HEK293 (cell line): Measurements from ENCODE around the gene FKBP5.

Source experiments
- CTCF ChIA-PET: fragments of 350-600 bp; formaldehyde crosslinking; extraction: SDS; loops from one replicate; lab custom pipeline; 2021; ENCODE audit warnings: antibody characterized with exemption; lab: Yijun Ruan, JAX
- POLR2A ChIA-PET: fragments of 300-600 bp; formaldehyde crosslinking; extraction: SDS; loops from one replicate; lab custom pipeline; 2020; ENCODE audit warnings: antibody characterized with exemption, inconsistent platforms; lab: Yijun Ruan, JAX
- H3K27ac ChIP-seq: fragments of 200-500 bp; sonication (Bioruptor generic); 2 replicates; pipeline ENCODE4 v1.5.1; 2014; ENCODE audit warnings: low read depth, low read length, control low read depth, inconsistent platforms; ENCODE audit errors: extremely low read depth
- H3K36me3 ChIP-seq, 2 experiments: fragments of 200-500 bp in 1 of 2; sonication (Bioruptor generic) in 1 of 2; 1 replicate in 1 of 2; 2 replicates in 1 of 2; pipeline ENCODE4 v1.5.1; 2014 to 2017; ENCODE audit warnings: inconsistent platforms in 2 of 2, low read length in 2 of 2; ENCODE audit not compliant: control insufficient read depth in 2 of 2, insufficient read depth in 1 of 2
- H3K4me1 ChIP-seq: fragments of 200-500 bp; sonication (Bioruptor generic); 2 replicates; pipeline ENCODE4 v1.5.1; 2014; ENCODE audit warnings: mild to moderate bottlenecking, low read length, inconsistent platforms; ENCODE audit not compliant: control insufficient read depth, insufficient read depth
- H3K4me3 ChIP-seq: 2 replicates; pipeline ENCODE4 v1.5.1; 2011; ENCODE audit warnings: low read depth, mild to moderate bottlenecking, control low read depth, low read length, moderate library complexity
- H3K9me3 ChIP-seq: fragments of 200-500 bp; sonication (Bioruptor generic); 2 replicates; pipeline ENCODE4 v1.5.1; 2014; ENCODE audit warnings: low read depth, low read length, inconsistent platforms; ENCODE audit not compliant: control insufficient read depth, insufficient read depth
- HOXA7 ChIP-seq: sonication (generic); formaldehyde crosslinking; IDR thresholded peaks from 2 replicates; pipeline ENCODE4 v1.8.1; 2022; ENCODE audit warnings: missing genetic modification reagents, borderline replicate concordance
- IKZF3 ChIP-seq: fragments of 450-650 bp; IDR thresholded peaks from 2 replicates; pipeline ENCODE4 v1.5.0; 2018; ENCODE audit warnings: missing biosample characterization, mild to moderate bottlenecking, missing genetic modification characterization, moderate library complexity
- KLF7 ChIP-seq: fragments of 450-650 bp; formaldehyde crosslinking; IDR thresholded peaks from 2 replicates; pipeline ENCODE4 v1.5.1; 2016; ENCODE audit warnings: missing biosample characterization, missing genetic modification characterization, borderline replicate concordance
- SCRT2 ChIP-seq: fragments of 450-650 bp; formaldehyde crosslinking; IDR thresholded peaks from 2 replicates; pipeline ENCODE4 v1.5.1; 2016; ENCODE audit warnings: missing biosample characterization, missing genetic modification characterization
- TRIM28 ChIP-seq: IDR thresholded peaks from 2 replicates; pipeline ENCODE4 v1.6.1; 2011; ENCODE audit warnings: low read length, control low read depth, borderline replicate concordance
- WT1 ChIP-seq: fragments of 450-650 bp; formaldehyde crosslinking; IDR thresholded peaks from 2 replicates; pipeline ENCODE4 v1.5.1; 2016; ENCODE audit warnings: missing biosample characterization, missing genetic modification characterization
- ZBTB1 ChIP-seq: fragments of 450-650 bp; formaldehyde crosslinking; IDR thresholded peaks from 2 replicates; pipeline ENCODE4 v1.5.1; 2016; ENCODE audit warnings: missing biosample characterization, missing genetic modification characterization
- ZBTB48 ChIP-seq: fragments of 450-650 bp; formaldehyde crosslinking; IDR thresholded peaks from 2 replicates; pipeline ENCODE4 v1.5.1; 2016; ENCODE audit warnings: missing biosample characterization, missing genetic modification characterization
- ZBTB8A ChIP-seq: fragments of 450-650 bp; formaldehyde crosslinking; IDR thresholded peaks from 2 replicates; pipeline ENCODE4 v1.5.1; 2016; ENCODE audit warnings: missing biosample characterization, missing genetic modification characterization
- ZFP3 ChIP-seq: fragments of 450-650 bp; formaldehyde crosslinking; IDR thresholded peaks from 2 replicates; pipeline ENCODE4 v1.5.1; 2016; ENCODE audit warnings: low read depth, missing biosample characterization, missing genetic modification characterization
- ZNF169 ChIP-seq: fragments of 450-650 bp; formaldehyde crosslinking; IDR thresholded peaks from 2 replicates; pipeline ENCODE4 v1.5.1; 2016; ENCODE audit warnings: missing biosample characterization, missing genetic modification characterization
- ZNF223 ChIP-seq: fragments of 450-650 bp; formaldehyde crosslinking; IDR thresholded peaks from 2 replicates; pipeline ENCODE4 v1.5.1; 2016; ENCODE audit warnings: missing biosample characterization, missing genetic modification characterization
- ZNF248 ChIP-seq: fragments of 450-650 bp; formaldehyde crosslinking; IDR thresholded peaks from 2 replicates; pipeline ENCODE4 v1.5.1; 2017; ENCODE audit warnings: missing biosample characterization, missing genetic modification characterization
- ZNF324 ChIP-seq: fragments of 450-650 bp; formaldehyde crosslinking; IDR thresholded peaks from 2 replicates; pipeline ENCODE4 v1.5.1; 2016; ENCODE audit warnings: missing biosample characterization, missing genetic modification characterization
- ZNF423 ChIP-seq: fragments of 450-650 bp; formaldehyde crosslinking; IDR thresholded peaks from 2 replicates; pipeline ENCODE4 v1.5.1; 2016; ENCODE audit warnings: missing biosample characterization, missing genetic modification characterization
- ZNF558 ChIP-seq: fragments of 450-650 bp; formaldehyde crosslinking; IDR thresholded peaks from 2 replicates; pipeline ENCODE4 v1.5.1; 2016; ENCODE audit warnings: missing biosample characterization, missing genetic modification characterization
- ZNF701 ChIP-seq: fragments of 450-650 bp; formaldehyde crosslinking; IDR thresholded peaks from 2 replicates; pipeline ENCODE4 v1.5.1; 2016; ENCODE audit warnings: missing biosample characterization, missing genetic modification characterization
- ZSCAN16 ChIP-seq: fragments of 450-650 bp; formaldehyde crosslinking; IDR thresholded peaks from 2 replicates; pipeline ENCODE4 v1.5.1; 2016; ENCODE audit warnings: missing biosample characterization, missing genetic modification characterization
- TF ChIP-seq, protein P1 (sequence below): fragments of 450-650 bp; formaldehyde crosslinking; IDR thresholded peaks from 2 replicates; pipeline ENCODE4 v1.5.1; 2017; ENCODE audit warnings: missing biosample characterization, missing genetic modification characterization
- TF ChIP-seq, protein P2 (sequence below): fragments of 450-650 bp; formaldehyde crosslinking; IDR thresholded peaks from 2 replicates; pipeline ENCODE4 v1.5.1; 2016; ENCODE audit warnings: missing biosample characterization, missing genetic modification characterization, borderline replicate concordance
- TF ChIP-seq, protein P3 (sequence below): fragments of 450-650 bp; formaldehyde crosslinking; IDR thresholded peaks from 2 replicates; pipeline ENCODE4 v1.5.1; 2016; ENCODE audit warnings: missing biosample characterization, missing genetic modification characterization
- TF ChIP-seq, protein P4 (sequence below): sonication (generic); formaldehyde crosslinking; IDR thresholded peaks from 2 replicates; pipeline ENCODE4 v1.8.1; 2022; ENCODE audit warnings: mild to moderate bottlenecking, moderate library complexity, missing genetic modification reagents

Gene FKBP5

DNA sequence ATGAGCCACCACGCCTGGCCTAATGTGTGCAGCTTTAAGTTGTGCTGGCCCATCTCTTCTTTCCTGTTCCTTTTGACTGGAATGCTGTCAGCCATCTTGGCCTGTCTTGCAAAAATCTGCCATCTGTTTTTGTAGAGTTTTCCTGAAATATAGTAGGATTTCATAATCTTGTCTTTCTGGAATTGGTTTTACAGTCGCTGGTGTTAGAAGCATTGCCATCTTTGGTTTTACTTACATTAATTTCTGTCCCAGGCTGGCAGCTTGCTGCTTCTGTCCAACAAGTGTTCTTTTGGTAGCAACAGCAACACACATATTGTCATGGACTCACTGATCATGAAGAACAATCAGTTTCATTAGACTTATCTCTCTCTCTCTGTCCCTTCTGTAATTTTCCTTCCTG lies 146.9 kb downstream of the FKBP5 start:
- POLR2A ChIA-PET = no interaction called here

DNA sequence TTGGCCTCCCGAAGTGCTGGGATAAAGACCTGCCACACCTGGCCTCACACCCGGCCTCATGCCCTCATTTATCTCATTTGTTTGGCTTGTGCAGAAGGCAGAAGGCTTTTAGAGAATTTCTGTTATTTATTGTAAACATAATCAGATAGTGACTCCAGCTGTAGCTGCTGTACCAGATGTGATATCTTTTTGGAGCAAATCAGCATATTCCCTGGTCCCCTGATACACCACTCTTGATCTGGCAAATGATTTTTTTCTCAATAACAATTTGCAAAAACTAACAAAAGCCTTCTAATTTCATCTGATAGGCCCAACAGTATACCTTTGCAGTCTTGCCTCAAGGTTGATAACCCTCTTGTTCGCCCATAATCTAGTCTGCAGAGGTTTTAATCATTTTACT lies 149.5 kb downstream of the FKBP5 start:
- no peaks in the 10 kb centered on the region for H3K4me1 ChIP-seq
- no peak overlapping the region for H3K4me3 ChIP-seq
- H3K36me3 ChIP-seq = no peaks in the 10 kb centered on the region
- no peak overlapping the region for H3K27ac ChIP-seq
- TF ChIP-seq TRIM28 (no peak), IKZF3 (no peak), ZNF248 (tag by site-specific recombination) (no peak), ZNF169 (tag by site-specific recombination) (no peak), ZNF701 (tag by site-specific recombination) (no peak), ZNF223 (tag by site-specific recombination) (no peak), ZBTB48 (tag by site-specific recombination) (no peak), ZNF558 (tag by site-specific recombination) (no peak), ZBTB1 (no peak), ZFP3 (tag by site-specific recombination) (no peak), ZNF423 (tag by site-specific recombination) (no peak), KLF7 (tag by site-specific recombination) (no peak), ZNF324 (no peak), ZBTB8A (tag by site-specific recombination) (no peak), HOXA7 (CRISPR knock-in tag) (no peak), ZSCAN16 (tag by site-specific recombination) (no peak)
- TF ChIP-seq, protein P1, sequence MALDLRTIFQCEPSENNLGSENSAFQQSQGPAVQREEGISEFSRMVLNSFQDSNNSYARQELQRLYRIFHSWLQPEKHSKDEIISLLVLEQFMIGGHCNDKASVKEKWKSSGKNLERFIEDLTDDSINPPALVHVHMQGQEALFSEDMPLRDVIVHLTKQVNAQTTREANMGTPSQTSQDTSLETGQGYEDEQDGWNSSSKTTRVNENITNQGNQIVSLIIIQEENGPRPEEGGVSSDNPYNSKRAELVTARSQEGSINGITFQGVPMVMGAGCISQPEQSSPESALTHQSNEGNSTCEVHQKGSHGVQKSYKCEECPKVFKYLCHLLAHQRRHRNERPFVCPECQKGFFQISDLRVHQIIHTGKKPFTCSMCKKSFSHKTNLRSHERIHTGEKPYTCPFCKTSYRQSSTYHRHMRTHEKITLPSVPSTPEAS = no peak
- TF ChIP-seq, protein P2, sequence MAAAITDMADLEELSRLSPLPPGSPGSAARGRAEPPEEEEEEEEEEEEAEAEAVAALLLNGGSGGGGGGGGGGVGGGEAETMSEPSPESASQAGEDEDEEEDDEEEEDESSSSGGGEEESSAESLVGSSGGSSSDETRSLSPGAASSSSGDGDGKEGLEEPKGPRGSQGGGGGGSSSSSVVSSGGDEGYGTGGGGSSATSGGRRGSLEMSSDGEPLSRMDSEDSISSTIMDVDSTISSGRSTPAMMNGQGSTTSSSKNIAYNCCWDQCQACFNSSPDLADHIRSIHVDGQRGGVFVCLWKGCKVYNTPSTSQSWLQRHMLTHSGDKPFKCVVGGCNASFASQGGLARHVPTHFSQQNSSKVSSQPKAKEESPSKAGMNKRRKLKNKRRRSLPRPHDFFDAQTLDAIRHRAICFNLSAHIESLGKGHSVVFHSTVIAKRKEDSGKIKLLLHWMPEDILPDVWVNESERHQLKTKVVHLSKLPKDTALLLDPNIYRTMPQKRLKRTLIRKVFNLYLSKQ (tag by site-specific recombination) = no peak
- TF ChIP-seq, protein P3, sequence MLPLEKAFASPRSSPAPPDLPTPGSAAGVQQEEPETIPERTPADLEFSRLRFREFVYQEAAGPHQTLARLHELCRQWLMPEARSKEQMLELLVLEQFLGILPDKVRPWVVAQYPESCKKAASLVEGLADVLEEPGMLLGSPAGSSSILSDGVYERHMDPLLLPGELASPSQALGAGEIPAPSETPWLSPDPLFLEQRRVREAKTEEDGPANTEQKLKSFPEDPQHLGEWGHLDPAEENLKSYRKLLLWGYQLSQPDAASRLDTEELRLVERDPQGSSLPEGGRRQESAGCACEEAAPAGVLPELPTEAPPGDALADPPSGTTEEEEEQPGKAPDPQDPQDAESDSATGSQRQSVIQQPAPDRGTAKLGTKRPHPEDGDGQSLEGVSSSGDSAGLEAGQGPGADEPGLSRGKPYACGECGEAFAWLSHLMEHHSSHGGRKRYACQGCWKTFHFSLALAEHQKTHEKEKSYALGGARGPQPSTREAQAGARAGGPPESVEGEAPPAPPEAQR (tag by site-specific recombination) = no peak
- CTCF ChIA-PET = interaction anchor here (0.6 to 0.8 kb wide), 3 partner anchors 13 to 763 kb away, joined by 3 to 7 read pairs (median 3); no protein-coding TSS in a partner anchor
- H3K9me3 ChIP-seq = no peaks in the 10 kb centered on the region
- POLR2A ChIA-PET = interaction anchor here (0.7 kb wide), 1 partner anchor 286 kb away, joined by 7 read pairs; no protein-coding TSS in a partner anchor

More for the DNA sequence above, 146.9 kb downstream of the FKBP5 start:
- H3K27ac ChIP-seq = no peak overlapping the region
- H3K4me3 ChIP-seq = no peak overlapping the region
- peak; percentile 20; the same call in 1 of the 2 replicates for TF ChIP-seq SCRT2 (tag by site-specific recombination)
- TF ChIP-seq, protein P4, sequence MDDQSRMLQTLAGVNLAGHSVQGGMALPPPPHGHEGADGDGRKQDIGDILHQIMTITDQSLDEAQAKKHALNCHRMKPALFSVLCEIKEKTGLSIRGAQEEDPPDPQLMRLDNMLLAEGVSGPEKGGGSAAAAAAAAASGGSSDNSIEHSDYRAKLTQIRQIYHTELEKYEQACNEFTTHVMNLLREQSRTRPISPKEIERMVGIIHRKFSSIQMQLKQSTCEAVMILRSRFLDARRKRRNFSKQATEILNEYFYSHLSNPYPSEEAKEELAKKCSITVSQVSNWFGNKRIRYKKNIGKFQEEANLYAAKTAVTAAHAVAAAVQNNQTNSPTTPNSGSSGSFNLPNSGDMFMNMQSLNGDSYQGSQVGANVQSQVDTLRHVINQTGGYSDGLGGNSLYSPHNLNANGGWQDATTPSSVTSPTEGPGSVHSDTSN (CRISPR knock-in tag) = no peak
- TF ChIP-seq WT1 (tag by site-specific recombination) = no peak
- CTCF ChIA-PET = interaction anchor here (0.6 to 4.9 kb wide), 3 partner anchors 11 to 42 kb away, joined by 3 to 31 read pairs (median 3); no protein-coding TSS in a partner anchor
- no peaks in the 10 kb centered on the region for H3K4me1 ChIP-seq
- no peaks in the 10 kb centered on the region for H3K36me3 ChIP-seq
- no peaks in the 10 kb centered on the region for H3K9me3 ChIP-seq
